GM19240 (cell line): Measurements from ENCODE around the gene ALG12.

Experiments used
- DNase-seq: peaks from one replicate; pipeline ENCODE4 v3.0.0; 2011; ENCODE audit warnings: low spot score; ENCODE audit not compliant: insufficient read length

The ALG12 gene

GRCh38 chr22:49930596-49931412, 12.6 kb upstream of the ALG12 start:
- peak; percentile 43 for DNase-seq

GRCh38 chr22:49929994-49930575, 11.8 kb upstream of the ALG12 start:
- DNase-seq = no peak

GRCh38 chr22:49929211-49929979, 11.2 kb upstream of the ALG12 start:
- peak; percentile 70 for DNase-seq

- DNase-seq = no peak
Measured at GRCh38 chr22:49928555-49929210, 10.4 kb upstream of the ALG12 start.

- no peak for DNase-seq
Measured at GRCh38 chr22:49928185-49928495, 9.9 kb upstream of the ALG12 start.

GRCh38 chr22:49927483-49928184, 9.4 kb upstream of the ALG12 start:
- no peak for DNase-seq

- DNase-seq = no peak
Measured at GRCh38 chr22:49926916-49927315, 8.7 kb upstream of the ALG12 start.

- DNase-seq = peak; percentile 73
Measured at GRCh38 chr22:49925525-49926128, 7.4 kb upstream of the ALG12 start.

- no peak for DNase-seq
Measured at GRCh38 chr22:49924113-49924833, 6.0 kb upstream of the ALG12 start.

GRCh38 chr22:49923445-49923844, 5.2 kb upstream of the ALG12 start:
- no peak for DNase-seq

- no peak for DNase-seq
Measured at GRCh38 chr22:49922926-49923325, 4.7 kb upstream of the ALG12 start.

- no peak for DNase-seq
Measured at GRCh38 chr22:49922484-49922883, 4.2 kb upstream of the ALG12 start.

- no peak for DNase-seq
Measured at GRCh38 chr22:49921508-49922278, 3.5 kb upstream of the ALG12 start.

GRCh38 chr22:49920859-49921258, 2.6 kb upstream of the ALG12 start:
- no peak for DNase-seq

GRCh38 chr22:49918911-49919881, 958 bp upstream of the ALG12 start:
- no peak for DNase-seq

- no peak for DNase-seq
Measured at GRCh38 chr22:49916831-49917230, 1.4 kb downstream of the ALG12 start.

GRCh38 chr22:49915610-49916009, 2.6 kb downstream of the ALG12 start:
- no peak for DNase-seq

- no peak for DNase-seq
Measured at GRCh38 chr22:49914256-49914655, 4.0 kb downstream of the ALG12 start.
